Measurements from ENCODE around the gene KIF1C. TPM values are rescaled to one million over a fixed set of nuclear protein-coding genes. Genes with fewer than 3 reads are reported as not detected.

The KIF1C gene
- total and polyA plus RNA-seq, 9 of the 15 experiments (the other 6 are each of a cell fraction or from before 2014, with no cell fraction given) = 0.38 to 68.4 (median 25.1) TPM

GRCh38 chr17:4955091-4955490, 42.7 kb upstream of the KIF1C start:
- Histone ChIP-seq H3K4me1 (replicated peaks in 1 of 2; ENCODE audit: control insufficient read depth in 2 of 2, insufficient read depth in 2 of 2, low read length in 2 of 2) (peaks cover 15 to 37% of the 10 kb centered on the region in 2 experiments), H3K4me3 (no peak overlapping the region), H3K27ac (ENCODE audit: extremely low read depth, low read depth, low read length) (no peak overlapping the region), H3K9me3 (replicated peaks; ENCODE audit: control insufficient read depth, insufficient read depth, low read depth, low read length) (no peaks in the 10 kb centered on the region), H4K20me1 (replicated peaks; ENCODE audit: control insufficient read depth, insufficient read depth, low read length) (no peaks in the 10 kb centered on the region), H3K36me3 (ENCODE audit: control insufficient read depth, insufficient read depth, low read length) (no peaks in the 10 kb centered on the region; the same call in 2 of the 3 replicates), H3K9me1 (ENCODE audit: control insufficient read depth, insufficient read depth, low read length) (no peaks in the 10 kb centered on the region), H3K27me3 (ENCODE audit: control insufficient read depth in 2 of 2, insufficient read depth in 2 of 2, low read length in 2 of 2) (no peaks in the 10 kb centered on the region), H3K9ac (ENCODE audit: insufficient read depth in 1 of 2, low read depth in 2 of 2, low read length in 2 of 2) (no peak overlapping the region), H2AFZ (ENCODE audit: low read depth, low read length) (no peak overlapping the region), H3K4me2 (ENCODE audit: insufficient read depth, low read length) (no peak overlapping the region), H3K79me2 (ENCODE audit: control insufficient read depth, insufficient read depth, low read length) (peaks cover 17% of the 10 kb centered on the region)
- ATAC-seq (no peak), FAIRE-seq (no peak), DNase-seq (ENCODE audit: extremely low read depth in 1 of 4, low spot score in 3 of 4) (no peak)
- BruUV-seq (replicated peaks) = no TSS peak
- ChIA-PET POLR2A (interaction anchor here (0.6 to 1.8 kb wide), 2 partner anchors 11 to 513 kb away, joined by 3 to 7 read pairs; no protein-coding TSS in a partner anchor), CTCF (ENCODE audit: low intra/inter-chr PET ratio) (no interaction called here)
- no peak for TF ChIP-seq ZNF395 (CRISPR knock-in tag; IDR thresholded peaks at IDR 0.05)
- TF ChIP-seq TSC22D4 (tag; IDR thresholded peaks at IDR 0.05) = no peak
- TF ChIP-seq HNRNPH1 (optimal IDR thresholded peaks at IDR 0.05; ENCODE audit: low read depth, low read length) = no peak
- TF ChIP-seq POLR2G (IDR thresholded peaks at IDR 0.05; ENCODE audit: low read depth, low read length) = no peak
- no peak for TF ChIP-seq CCAR2 (IDR thresholded peaks at IDR 0.05; ENCODE audit: low read depth, low read length)
- no peak for TF ChIP-seq ZNF24 (IDR thresholded peaks at IDR 0.05)
- TF ChIP-seq IRF9 (tag; IDR thresholded peaks at IDR 0.05) = no peak
- no peak for TF ChIP-seq ZNF311 (CRISPR knock-in tag; IDR thresholded peaks at IDR 0.05)
- TF ChIP-seq KAT8 (IDR thresholded peaks at IDR 0.05; ENCODE audit: low read depth) = no peak
- TF ChIP-seq ESRRA (IDR thresholded peaks at IDR 0.05; ENCODE audit: borderline replicate concordance, low read depth) = no peak
- in situ Hi-C loops (cut with MboI) (no loop called here), intact Hi-C loops (cut with micrococcal nuclease) (no loop called here)
- 96% methylated on average over 4 of the region's 8 CpGs for WGBS (ENCODE audit: insufficient coverage, low coverage, missing lambda C conversion rate)

All from K562 (cell line).